ENCODE data around the gene XPC.
A peak's percentile ranks its signal among the peaks of the same experiment; 100 is the strongest.

The XPC gene

GRCh38 chr3:14146381-14147065 is 31.9 kb downstream of the XPC start:
- DNase-seq, result no peak

- DNase-seq, result no peak
These were observed 32.6 kb downstream of the XPC start for GRCh38 chr3:14145670-14146380.

- no peak for DNase-seq
These were observed 33.2 kb downstream of the XPC start for GRCh38 chr3:14145236-14145635.

- DNase-seq, result peak; percentile 29
These were observed 33.9 kb downstream of the XPC start for GRCh38 chr3:14144423-14145075.

- DNase-seq, result no peak
These were observed 34.9 kb downstream of the XPC start for GRCh38 chr3:14143271-14144225.

- no peak for DNase-seq
These were observed 35.7 kb downstream of the XPC start for GRCh38 chr3:14142567-14143270.

- DNase-seq, result no peak
These were observed 36.6 kb downstream of the XPC start for GRCh38 chr3:14141602-14142341.

- no peak for DNase-seq
These were observed 37.3 kb downstream of the XPC start for GRCh38 chr3:14141144-14141543.

GRCh38 chr3:14140668-14141067 is 37.7 kb downstream of the XPC start:
- DNase-seq, result no peak

GRCh38 chr3:14139771-14140170 is 38.6 kb downstream of the XPC start:
- DNase-seq, result no peak

- DNase-seq, result no peak
These were observed 39.3 kb downstream of the XPC start for GRCh38 chr3:14138878-14139655.

GRCh38 chr3:14138109-14138877 is 40.1 kb downstream of the XPC start:
- DNase-seq, result no peak

GRCh38 chr3:14137445-14137844 is 41.0 kb downstream of the XPC start:
- DNase-seq, result no peak

GRCh38 chr3:14137004-14137403 is 41.4 kb downstream of the XPC start:
- DNase-seq, result no peak

- no peak for DNase-seq
These were observed 42.8 kb downstream of the XPC start for GRCh38 chr3:14135581-14135980.

- DNase-seq, result no peak
These were observed 44.1 kb downstream of the XPC start for GRCh38 chr3:14134291-14134690.

- DNase-seq, result no peak
These were observed 44.5 kb downstream of the XPC start for GRCh38 chr3:14133876-14134275.

- DNase-seq, result no peak
These were observed 45.1 kb downstream of the XPC start for GRCh38 chr3:14133188-14133800.

GRCh38 chr3:14132689-14133088 is 45.7 kb downstream of the XPC start:
- DNase-seq, result no peak
